Measurements from ENCODE around the gene PLBD2. TPM values are rescaled to one million over a fixed set of nuclear protein-coding genes. Genes with fewer than 3 reads are reported as not detected.
"Not testable (repeated sequence)": the region's sequence is repeated elsewhere in the genome, so short reads cannot be mapped to it uniquely, and the experiment has no call there.

PLBD2 gene
- total RNA-seq, 1 donor from 2014 or later = 40.2 TPM

DNA sequence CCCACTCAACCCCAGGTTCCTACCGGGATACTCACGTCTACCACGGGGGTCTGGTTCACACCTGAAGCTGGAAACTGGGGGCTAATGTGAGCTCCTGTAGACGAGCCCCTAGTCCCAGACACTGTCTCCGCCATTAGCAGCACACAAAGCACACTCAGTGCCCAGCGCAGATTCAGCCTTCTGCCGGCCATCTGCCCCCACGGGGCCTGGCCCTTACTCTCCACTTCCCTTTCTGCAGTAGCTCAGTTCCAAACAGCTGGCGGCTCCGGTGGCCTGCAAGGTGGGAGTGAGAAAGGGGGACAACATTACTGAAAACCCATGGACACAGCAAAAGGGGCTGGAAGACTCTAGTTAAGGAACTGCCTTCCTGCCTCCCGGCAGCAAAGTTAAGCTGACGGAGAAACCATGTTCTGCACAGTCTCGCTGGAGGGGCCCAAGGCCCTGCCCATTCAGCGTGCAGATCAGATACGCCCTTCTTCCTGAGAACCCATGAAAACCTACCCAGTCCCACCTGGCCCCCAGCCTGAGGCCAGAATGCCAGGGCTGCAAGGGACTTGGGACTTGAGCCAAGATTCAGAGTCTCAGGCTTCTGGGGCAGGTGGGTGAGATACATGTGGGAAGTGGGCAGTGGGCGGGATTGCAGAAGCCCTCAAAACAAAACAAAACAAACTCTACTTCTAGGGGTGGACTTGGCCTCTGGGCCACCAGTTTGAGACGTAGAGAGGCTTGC, 25.5 kb upstream of the PLBD2 start:
- DNase-seq (peak; percentile 55), ATAC-seq (ENCODE audit: poor library complexity) (no peak)
- intact Hi-C loops (cut with DNase I) = no loop called here

DNA sequence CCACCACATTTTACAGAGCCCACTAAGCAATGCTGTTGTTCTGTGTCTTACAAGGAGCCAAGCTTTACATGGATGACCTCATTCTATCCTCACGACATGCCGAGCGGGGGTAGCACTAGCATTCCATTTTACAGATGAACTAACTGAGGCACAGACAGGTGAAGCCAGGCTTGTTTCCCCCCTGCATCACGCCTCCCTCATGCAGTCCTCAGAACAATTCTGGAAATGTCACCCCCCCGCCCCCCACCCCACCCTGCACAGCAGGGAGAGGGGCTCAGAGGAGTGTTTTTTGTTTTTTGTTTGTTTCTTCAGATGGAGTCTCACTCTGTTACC, 25.0 kb upstream of the PLBD2 start:
- DNase-seq (no peak), ATAC-seq (ENCODE audit: poor library complexity) (no peak)
- intact Hi-C loops (cut with DNase I) = no loop called here

DNA sequence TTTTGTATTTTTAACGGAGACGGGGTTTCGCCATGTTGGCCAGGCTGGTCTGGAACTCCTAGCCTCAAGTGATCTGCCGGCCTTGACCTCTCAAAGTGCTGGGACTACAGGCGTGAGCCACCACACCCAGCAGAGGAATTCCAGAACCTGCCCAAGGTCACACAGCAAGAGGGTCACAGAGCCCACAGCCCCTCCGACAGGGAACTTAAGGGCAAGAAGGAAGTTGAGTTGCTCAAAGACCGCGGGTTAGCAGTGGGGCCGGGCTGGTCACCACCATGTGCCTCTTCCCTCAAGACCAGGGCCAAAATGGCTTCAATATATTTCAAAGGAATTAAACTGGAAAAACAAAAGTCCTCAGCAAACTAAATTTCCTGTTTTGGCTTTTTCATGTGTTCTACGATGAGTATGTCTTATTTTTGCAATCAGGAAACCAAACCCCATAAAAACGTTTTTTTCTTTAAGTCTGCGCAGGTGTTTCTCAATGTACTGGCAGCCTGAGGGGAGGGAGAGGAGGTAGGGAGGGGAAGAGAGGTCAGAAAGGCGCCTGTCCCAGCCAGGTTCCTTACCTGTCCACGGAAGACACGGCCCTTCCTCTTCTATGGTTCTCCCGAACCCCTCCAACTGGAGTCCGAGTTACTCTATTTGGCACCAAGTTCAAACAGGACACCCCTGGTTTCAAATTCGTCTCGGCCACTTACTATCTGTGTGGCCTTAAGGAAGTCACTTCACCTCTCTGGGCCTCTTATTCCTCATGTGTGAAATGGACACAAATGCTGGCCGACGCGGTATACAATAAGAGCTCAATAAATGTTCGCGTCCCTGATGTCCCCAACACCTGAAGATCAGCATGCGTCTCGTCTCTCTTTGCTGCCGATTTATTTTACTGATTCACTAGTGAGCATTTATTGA, 24.3 kb upstream of the PLBD2 start:
- DNase-seq (no peak), ATAC-seq (ENCODE audit: poor library complexity) (peak; percentile 38)
- intact Hi-C loops (cut with DNase I) = no loop called here

DNA sequence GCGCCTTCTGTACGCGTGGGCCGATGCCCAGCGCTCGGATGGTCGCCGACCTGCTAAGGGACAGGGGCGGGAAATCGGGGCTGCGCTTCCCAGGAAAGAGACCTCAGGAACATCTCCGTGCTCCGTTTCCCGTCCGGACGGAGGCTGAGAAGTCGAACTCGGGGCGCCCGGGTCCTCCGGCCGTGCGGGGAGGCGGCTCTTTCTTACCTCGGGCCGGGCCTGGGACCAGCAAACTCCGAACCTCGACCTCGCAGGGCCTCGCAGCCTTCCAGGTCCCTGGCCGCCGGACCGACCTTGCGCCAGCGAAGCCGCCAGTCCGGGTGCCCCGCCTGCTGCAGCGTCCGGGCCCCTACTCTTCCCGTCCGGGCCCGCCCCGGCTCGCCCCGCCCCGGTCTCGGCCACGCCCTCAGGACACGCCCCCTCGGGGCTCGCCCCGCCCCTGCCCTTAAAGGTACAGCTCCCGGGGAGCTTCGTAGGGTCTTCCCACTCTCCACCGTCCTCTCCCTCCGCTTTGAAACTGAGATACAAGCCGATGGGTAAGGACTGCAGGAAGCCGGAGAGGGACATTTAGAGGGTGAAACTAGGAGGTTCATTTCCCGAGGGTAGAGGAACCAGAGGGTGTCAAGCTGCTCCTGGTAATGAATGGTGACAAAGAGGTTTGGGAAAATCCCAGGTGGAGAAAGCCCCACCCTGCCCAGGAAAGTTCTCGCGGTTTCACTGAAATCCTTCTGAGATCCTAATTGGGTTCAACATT, 23.4 kb upstream of the PLBD2 start, which contains the start of gene SLC8B1:
TSS of gene SLC8B1 (minus strand) at position 324 of the 754 bp plus-strand sequence. CDS start 2,231 bp downstream, outside the sequence.
- peak; percentile 94 for DNase-seq
- intact Hi-C loops (cut with DNase I) = no loop called here
- peak; percentile 100 for ATAC-seq (ENCODE audit: poor library complexity)

DNA sequence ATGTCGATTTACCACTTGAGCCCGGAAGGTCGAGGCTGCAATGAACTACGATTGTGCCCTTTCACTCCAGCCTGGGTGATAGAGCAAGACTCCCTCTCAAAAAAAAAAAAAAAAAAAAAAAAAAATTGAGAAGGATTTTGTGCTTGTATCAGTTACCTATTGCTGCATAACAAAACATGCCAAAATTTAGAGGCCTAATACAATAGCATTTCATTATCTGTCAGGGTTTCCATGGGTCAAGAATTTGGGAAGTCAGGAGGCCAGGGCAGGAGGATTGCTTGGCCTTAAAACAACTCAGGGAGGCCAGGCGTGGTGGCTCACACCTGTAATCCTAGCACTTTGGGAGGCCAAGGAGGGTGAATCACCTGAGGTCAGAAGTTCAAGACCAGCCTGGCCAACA, 18.8 kb upstream of the PLBD2 start:
- intact Hi-C loops (cut with DNase I) = no loop called here
- ATAC-seq (ENCODE audit: poor library complexity) (no peak), DNase-seq (no peak)

DNA sequence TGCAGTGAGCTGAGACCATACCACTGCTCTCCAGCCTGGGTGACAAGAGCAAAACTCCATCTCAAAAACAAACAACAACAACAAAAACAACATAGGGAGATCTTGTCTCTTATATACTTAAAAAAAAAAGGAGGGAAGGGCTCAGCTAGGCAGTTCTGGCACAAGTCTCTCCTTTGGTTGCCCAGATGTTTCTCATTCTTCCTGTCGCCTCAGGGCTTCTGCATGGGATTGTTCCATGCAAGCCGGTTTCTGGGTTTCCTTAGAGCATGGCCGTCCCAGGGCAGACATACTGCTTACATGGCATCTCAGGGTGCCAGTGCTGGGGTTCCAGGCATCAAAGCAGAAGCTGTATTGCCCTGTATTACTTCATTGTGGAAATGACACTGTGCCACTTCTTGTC, 18.3 kb upstream of the PLBD2 start:
- DNase-seq = no peak
- intact Hi-C loops (cut with DNase I) = no loop called here
- no peak for ATAC-seq (ENCODE audit: poor library complexity)

DNA sequence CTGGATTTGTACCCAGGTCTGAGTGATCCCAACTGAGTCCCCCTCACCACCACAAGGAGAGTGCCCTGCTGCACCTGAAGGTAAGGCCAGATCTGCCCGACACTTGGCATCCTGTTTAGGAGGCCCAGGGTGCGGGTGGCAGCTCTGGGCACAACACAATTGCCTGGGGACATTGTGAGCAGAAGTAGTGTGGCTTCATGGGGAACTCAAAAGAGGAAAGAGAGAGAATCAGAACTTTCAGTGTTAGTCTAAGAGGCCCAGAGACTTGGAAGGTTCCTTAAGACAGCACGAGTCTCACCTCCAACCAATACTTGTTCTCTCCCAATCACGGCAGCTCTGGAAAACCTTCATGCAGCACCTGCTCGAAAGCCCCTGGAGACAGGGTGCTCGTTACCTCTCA, 16.9 kb upstream of the PLBD2 start:
- ATAC-seq (ENCODE audit: poor library complexity) (no peak), DNase-seq (no peak)
- intact Hi-C loops (cut with DNase I) = no loop called here

DNA sequence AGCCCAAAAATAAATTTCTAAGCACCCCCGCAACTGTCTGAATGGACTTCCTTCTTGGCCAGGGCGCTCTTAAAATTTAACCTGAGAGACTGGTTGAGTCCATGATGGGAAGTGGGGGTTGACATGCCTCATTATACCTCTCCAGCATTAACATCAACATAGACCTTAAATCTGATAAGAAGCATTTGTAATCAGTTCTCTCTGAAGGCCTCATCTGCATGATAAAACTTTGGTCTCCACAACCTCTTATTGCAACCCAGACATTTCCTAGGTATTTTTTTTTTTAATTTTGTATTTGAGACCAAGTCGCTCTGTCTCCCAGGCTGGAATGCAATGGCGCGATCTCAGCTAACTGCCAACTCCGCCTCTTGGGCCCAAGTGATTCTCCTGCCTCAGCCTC, 13.1 kb upstream of the PLBD2 start:
- no peak for DNase-seq
- ATAC-seq (ENCODE audit: poor library complexity) = no peak
- intact Hi-C loops (cut with DNase I) = no loop called here

DNA sequence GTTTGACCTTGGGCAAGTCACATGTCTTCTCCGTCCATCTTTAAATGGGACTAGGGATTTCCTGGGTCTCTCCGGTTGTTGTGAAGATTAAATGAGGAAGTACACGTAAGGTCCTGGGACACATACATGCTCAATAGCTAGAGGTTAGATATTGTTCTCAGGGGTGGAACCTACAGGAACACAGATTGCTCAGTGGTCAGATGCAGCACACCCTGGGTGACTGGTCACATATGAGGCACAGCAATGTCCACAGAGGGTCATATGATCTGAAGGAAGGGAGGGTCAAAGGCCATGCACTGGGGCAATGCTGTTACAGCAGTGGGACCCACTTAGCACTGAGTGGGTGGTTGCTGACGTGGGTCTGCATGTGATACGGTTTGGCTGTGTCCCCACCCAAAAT, 12.0 kb upstream of the PLBD2 start:
- ATAC-seq (ENCODE audit: poor library complexity) = no peak
- intact Hi-C loops (cut with DNase I) = no loop called here
- DNase-seq = no peak

DNA sequence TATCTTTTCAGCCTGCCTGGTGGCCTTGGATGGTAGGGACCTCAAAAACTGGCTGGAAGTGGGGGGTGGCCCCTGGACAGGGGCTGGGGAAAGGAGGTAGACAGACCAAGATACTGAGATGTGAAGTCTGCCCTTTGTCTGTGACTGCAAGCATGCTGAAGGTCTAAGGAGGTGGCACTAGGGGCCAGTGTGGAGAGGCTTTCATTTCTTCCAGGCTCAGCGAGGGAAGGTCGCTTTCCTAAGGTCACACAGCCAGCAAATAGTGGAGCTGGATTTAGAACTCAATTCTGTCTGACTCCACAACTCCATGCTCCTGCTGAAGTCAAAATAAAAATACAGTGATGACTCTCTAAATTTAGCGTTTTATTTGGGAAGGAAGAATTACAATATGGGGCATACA, 11.3 kb upstream of the PLBD2 start:
- intact Hi-C loops (cut with DNase I) = no loop called here
- ATAC-seq (ENCODE audit: poor library complexity) = no peak
- DNase-seq = no peak

DNA sequence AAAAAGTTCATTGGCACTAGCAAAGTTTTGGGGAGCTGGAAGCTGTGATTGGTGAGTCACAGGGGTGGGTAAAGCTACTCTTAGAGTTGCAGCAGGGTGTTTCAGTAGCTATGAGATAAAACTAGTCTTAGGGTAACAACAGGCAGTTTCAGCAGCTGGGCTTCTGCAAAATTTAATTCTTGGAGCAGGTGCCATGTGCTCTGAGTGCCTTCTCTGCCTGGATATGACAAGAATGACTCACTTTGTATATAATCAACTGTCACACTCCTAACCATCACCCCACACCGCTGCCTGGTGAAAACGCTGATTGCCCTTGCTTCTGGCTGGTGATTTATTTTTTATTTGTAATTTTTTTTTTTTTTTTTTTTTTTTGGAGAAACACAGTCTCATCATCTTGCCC, 10.5 kb upstream of the PLBD2 start:
- intact Hi-C loops (cut with DNase I) = no loop called here
- no peak for ATAC-seq (ENCODE audit: poor library complexity)
- DNase-seq = no peak

DNA sequence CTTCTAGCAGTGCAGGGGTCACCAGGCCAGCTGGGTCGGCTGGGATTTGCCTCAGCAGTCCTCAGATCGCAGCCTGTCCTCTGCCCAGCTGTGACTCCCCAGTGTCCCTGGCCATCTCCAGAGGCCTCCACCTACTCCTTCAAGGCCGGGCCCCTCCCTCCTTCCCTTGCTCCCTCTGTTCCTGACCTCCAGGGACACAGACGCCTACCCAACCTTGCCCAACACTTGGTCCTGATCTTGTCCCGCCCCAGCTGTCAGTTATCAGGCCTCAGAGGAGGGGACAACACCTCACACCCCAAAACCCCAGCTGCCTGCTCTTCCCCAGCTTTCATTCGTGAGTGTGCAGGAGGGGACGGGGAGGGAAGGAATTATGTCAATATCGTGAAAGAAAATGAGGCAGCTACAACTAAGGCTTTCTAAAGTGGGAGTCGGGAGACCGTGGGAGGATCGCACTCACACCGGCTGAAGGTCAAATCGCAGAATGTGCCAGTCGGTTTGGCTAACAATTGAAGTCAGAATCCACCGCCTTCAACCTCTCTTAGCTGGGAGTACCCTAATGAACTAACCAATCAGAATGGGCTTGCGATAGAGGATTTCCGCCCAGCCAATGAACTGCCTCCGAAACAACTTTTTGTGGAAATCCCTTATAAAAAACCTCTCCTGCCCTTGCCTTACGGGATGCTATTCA, 9.4 kb upstream of the PLBD2 start:
- DNase-seq = no peak
- no peak for ATAC-seq (ENCODE audit: poor library complexity)
- intact Hi-C loops (cut with DNase I) = no loop called here

DNA sequence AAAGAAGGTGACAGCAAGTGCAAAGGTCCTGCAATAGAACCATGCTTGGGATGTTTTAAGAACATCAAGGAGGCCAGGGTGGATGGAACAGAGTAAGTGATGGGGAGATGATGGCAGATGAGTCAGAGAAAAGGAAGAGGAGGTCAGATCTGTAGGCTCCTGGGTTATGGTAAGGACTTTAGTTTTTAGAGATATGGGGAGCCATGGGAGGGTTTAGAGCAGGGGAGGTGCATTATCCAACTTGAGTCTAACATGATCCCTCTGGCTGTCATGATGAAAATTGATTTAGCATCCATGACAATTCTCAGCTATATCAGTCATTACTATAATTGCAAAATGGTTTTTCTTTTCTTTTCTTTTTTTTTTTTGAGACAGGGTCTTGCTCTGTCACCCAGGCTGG, 7.3 kb upstream of the PLBD2 start:
- intact Hi-C loops (cut with DNase I) = no loop called here
- DNase-seq = no peak

DNA sequence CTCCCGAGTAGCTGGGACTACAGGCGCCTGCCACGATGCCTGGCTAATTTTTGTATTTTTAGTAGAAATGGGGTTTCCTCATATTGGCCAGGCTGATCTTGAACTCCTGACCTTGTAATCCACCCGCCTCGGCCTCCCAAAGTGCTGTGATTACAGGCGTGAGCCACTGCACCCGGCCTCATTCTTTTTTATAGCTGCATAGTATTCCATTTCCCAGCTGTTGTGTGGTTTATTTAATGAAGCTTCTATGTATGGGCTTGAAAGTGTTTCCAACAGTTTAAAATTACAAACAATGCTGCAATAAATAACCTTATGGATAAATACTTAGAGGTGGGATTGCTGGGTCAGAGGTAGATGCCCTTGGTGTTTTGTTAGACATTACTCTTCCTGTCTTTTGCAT, 4.2 kb upstream of the PLBD2 start:
- ATAC-seq (ENCODE audit: poor library complexity); intact Hi-C loops (cut with DNase I); DNase-seq: not testable (repeated sequence)

More for the DNA sequence above, 7.3 kb upstream of the PLBD2 start:
- no peak for ATAC-seq (ENCODE audit: poor library complexity)

DNA sequence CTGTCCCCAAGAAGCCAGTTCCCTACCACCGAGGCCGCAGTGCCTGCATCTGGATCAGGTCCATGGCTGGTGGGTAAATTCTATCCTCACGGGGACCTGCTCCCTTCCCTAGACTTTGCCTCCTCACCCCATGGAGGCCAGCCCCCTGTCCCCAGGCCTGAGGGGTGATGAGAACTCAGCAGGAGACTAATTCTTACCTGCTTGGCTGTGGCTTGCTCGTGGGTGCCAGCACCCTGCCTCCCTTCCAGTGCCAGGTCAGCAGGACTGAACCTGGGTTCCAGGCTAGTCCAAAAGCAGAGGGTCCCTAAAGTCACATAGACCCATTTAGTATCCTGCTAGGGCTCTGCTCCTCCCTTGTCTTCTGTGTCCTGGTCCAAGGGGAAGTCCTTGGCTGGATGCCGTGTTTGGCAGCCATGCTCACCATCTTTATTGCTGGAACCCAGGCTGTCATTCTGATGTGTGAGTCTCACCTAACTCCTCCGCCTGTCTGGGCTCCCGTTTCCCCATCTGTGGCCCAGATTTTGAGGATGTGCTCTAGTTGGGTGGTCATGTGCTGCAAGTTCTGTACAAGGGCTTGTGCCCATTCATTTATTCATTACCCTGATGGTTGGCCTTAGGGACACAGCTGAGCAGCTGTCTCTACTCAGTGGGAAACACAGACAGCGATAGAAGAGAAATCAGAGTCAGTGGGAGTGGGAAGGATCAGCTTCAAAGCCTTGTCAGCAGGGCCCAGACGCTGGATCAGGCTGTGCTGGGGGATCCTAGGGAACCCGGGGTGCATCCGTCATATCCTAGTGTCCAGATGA, 949 bp downstream of the PLBD2 start:
- DNase-seq = peak; percentile 81
- intact Hi-C loops (cut with DNase I) = no loop called here
- peak; percentile 51 for ATAC-seq (ENCODE audit: poor library complexity)

DNA sequence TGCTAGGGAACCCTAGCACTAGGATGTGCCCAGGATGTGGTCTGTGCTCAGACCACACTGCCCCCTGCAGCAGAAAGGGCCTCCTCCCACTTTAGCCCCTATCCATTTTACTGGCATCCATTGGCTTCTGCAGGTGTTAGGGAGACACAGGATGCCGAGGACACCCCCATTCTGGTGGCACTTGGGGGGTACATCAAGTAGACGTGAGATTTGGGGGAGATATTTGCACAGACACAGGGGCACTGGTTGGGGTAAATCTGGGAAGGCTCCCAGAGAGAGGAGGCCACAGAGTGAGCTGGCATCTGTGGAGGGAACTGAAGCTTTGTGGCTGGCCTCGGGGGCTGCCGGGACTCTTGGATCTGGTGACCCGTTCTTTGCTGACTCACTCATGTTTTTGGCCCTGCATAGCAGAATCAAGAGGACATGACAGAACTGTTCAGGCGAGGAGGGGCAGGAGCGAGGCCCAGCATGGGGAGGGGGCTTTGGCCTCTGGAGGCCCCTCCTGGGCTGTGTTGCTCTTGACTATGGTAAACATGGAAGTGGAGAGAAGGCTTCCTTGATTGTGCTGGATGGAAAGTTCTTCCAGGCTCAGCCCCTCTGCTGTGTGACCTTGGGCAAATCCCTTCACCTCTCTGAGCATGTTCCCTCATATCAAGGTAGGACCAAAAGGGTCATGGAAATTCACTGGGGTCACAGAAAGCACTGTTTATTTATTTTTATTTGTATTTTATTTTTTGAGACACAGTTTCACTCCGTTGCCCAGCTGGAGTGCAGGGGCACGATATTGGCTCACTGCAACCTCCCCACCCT, 1.8 kb downstream of the PLBD2 start:
- DNase-seq = no peak
- ATAC-seq (ENCODE audit: poor library complexity) = no peak
- intact Hi-C loops (cut with DNase I) = no loop called here
